K562 (cell line): ENCODE results near the gene FBXL12.

ENCODE experiments used
- DNMT1 ChIP-seq: fragments of 450-650 bp; IDR thresholded peaks from 2 replicates; pipeline ENCODE4 v1.6.1; 2016; ENCODE audit warnings: antibody characterized with exemption, mild to moderate bottlenecking
- HNRNPLL ChIP-seq: fragments of 200-400 bp; formaldehyde crosslinking; IDR thresholded peaks from 2 replicates; pipeline ENCODE4 v1.6.1; 2017; ENCODE audit warnings: low read length, low read depth, mild to moderate bottlenecking; ENCODE audit not compliant: poor library complexity, severe bottlenecking
- TCF7L2 ChIP-seq: fragments of 150-350 bp; IDR thresholded peaks from 2 replicates; pipeline ENCODE4 v1.6.1; 2016; ENCODE audit warnings: low read depth, mild to moderate bottlenecking, low read length, moderate library complexity
- XRCC5 ChIP-seq: fragments of 200-400 bp; formaldehyde crosslinking; IDR thresholded peaks from 2 replicates; pipeline ENCODE4 v1.6.1; 2017; ENCODE audit warnings: low read depth, mild to moderate bottlenecking, low read length
- TF ChIP-seq, protein P1 (sequence below), 3 experiments: IDR thresholded peaks in 2 of 3; conservative IDR thresholded peaks in 1 of 3; 2 replicates each; pipeline ENCODE4 v1.5.1; 2011 to 2012; ENCODE audit warnings: low read length in 3 of 3, mild to moderate bottlenecking in 3 of 3, control low read depth in 2 of 3, improper control_type of control experiment in 1 of 3, inconsistent platforms in 1 of 3, low read depth in 1 of 3, mixed read lengths in 1 of 3, moderate library complexity in 1 of 3; ENCODE audit not compliant: insufficient read depth in 2 of 3

DNA sequence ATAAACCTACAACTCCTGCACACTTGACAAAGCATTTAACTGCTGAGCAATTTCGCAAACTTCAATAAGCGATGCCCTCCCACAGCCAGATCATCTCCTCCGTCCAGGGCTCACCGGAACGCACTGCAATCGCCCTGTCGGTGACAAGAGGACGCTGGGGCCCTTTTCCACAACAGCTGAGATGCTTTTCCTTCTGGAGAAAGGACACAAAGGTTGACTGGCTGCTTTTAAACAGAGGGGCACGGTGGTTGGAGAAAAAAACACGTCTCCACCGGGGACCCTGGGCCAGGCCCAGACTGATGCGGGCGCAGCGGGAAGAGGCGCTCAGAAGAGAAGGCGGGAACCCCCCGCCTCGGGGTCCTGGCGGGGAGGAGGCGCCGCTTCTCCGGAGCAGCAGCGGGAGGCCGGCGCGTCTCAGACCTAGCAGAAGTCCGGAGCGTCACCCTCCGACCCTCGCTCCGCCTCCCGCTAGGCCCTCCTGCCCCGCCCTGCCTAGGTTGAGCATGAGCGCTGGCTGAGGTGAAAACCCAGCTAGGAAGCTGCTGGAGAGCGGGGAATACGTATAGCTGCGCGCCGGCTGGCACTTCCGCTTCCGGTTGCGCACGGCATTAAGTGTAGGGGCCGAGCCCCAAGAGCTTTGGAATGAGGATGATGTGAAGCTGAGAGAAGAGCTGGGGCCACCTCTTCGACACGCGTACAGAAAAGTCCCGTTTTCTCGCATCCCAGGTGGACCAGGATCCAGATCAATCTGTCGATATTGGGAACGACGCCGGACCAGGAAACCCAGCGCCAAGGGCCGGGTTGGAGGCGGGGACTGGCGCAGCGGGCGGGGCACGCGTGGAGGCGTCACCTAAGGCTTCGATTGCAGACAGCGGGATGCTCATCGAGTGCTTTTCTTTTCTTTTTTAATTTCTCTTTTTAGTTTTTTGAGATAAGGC, 50.4 kb downstream of the FBXL12 start, which contains the start of gene ZNF846:
- TF ChIP-seq, protein P1, sequence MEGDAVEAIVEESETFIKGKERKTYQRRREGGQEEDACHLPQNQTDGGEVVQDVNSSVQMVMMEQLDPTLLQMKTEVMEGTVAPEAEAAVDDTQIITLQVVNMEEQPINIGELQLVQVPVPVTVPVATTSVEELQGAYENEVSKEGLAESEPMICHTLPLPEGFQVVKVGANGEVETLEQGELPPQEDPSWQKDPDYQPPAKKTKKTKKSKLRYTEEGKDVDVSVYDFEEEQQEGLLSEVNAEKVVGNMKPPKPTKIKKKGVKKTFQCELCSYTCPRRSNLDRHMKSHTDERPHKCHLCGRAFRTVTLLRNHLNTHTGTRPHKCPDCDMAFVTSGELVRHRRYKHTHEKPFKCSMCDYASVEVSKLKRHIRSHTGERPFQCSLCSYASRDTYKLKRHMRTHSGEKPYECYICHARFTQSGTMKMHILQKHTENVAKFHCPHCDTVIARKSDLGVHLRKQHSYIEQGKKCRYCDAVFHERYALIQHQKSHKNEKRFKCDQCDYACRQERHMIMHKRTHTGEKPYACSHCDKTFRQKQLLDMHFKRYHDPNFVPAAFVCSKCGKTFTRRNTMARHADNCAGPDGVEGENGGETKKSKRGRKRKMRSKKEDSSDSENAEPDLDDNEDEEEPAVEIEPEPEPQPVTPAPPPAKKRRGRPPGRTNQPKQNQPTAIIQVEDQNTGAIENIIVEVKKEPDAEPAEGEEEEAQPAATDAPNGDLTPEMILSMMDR (IDR thresholded peaks at IDR 0.05 in 2 of 3, conservative IDR thresholded peaks at IDR 0.05 in 1 of 3; ENCODE audit: insufficient read depth in 2 of 3, low read depth in 1 of 3, low read length in 3 of 3), result no peak
- peak; percentile 71; the same call in 1 of the 2 replicates for TF ChIP-seq XRCC5
- TF ChIP-seq DNMT1, result no peak
- TF ChIP-seq TCF7L2, result no peak
- TF ChIP-seq HNRNPLL, result peak; percentile 82
